CD14-positive monocyte (primary cell): Measurements from ENCODE around the gene JAM3. TPM values are rescaled to one million over a fixed set of nuclear protein-coding genes. Genes with fewer than 3 reads are reported as not detected.

ENCODE experiments used
- DNase-seq, 3 donors: peaks; one replicate each; pipeline ENCODE4 v3.0.0-alpha.2; 2011 to 2022
- H2AFZ ChIP-seq: 2 replicates; pipeline ENCODE4 v1.6.0; 2012; ENCODE audit warnings: mild to moderate bottlenecking, low read depth, low read length, inconsistent platforms; ENCODE audit not compliant: insufficient read depth, poor library complexity, severe bottlenecking
- H3K27ac ChIP-seq, 2 donors: 1 replicate in 1 of 2; 2 replicates in 1 of 2; pipeline ENCODE4 v1.5.1; 2012 to 2013; ENCODE audit warnings: low read length in 2 of 2, control low read depth in 1 of 2, inconsistent platforms in 1 of 2, low read depth in 1 of 2, mild to moderate bottlenecking in 1 of 2
- H3K27me3 ChIP-seq, 2 donors: one replicate each; pipeline versions ENCODE4 v1.6.0 to v1.6.1; 2011 to 2013; ENCODE audit warnings: low read length in 2 of 2; ENCODE audit not compliant: control insufficient read depth in 2 of 2, insufficient read depth in 2 of 2
- H3K36me3 ChIP-seq, 2 donors: replicated peaks in 1 of 2; 1 replicate in 1 of 2; 2 replicates in 1 of 2; pipeline versions ENCODE4 v1.5.1 to v1.6.1; 2012 to 2013; ENCODE audit warnings: low read length in 2 of 2, control low read depth in 1 of 2, inconsistent platforms in 1 of 2, mild to moderate bottlenecking in 1 of 2; ENCODE audit not compliant: insufficient read depth in 2 of 2, control insufficient read depth in 1 of 2
- H3K4me1 ChIP-seq, 2 donors: 1 replicate in 1 of 2; 2 replicates in 1 of 2; pipeline versions ENCODE4 v1.5.1 to v1.6.1; 2012 to 2013; ENCODE audit warnings: low read length in 2 of 2, control low read depth in 1 of 2, inconsistent platforms in 1 of 2, mild to moderate bottlenecking in 1 of 2, moderate library complexity in 1 of 2; ENCODE audit not compliant: insufficient read depth in 2 of 2, control insufficient read depth in 1 of 2
- H3K4me2 ChIP-seq: replicated peaks from 2 replicates; pipeline ENCODE3; 2012; ENCODE audit warnings: low read length, moderate library complexity, mild to moderate bottlenecking; ENCODE audit not compliant: poor library complexity, severe bottlenecking; ENCODE audit errors: extremely low read depth
- H3K4me3 ChIP-seq, 3 experiments: fragments of 200-600 bp in 1 of 3; sonication (generic) in 1 of 3; replicated peaks in 1 of 3; 1 replicate in 2 of 3; 2 replicates in 1 of 3; pipeline ENCODE4 v1.5.1; 2011 to 2013; ENCODE audit warnings: low read length in 3 of 3, mild to moderate bottlenecking in 3 of 3, control low read depth in 2 of 3, low read depth in 2 of 3, inconsistent platforms in 1 of 3, moderate library complexity in 1 of 3
- H3K79me2 ChIP-seq: 2 replicates; pipeline ENCODE4 v1.6.0; 2012; ENCODE audit warnings: mild to moderate bottlenecking, control low read depth, inconsistent platforms, low read length, moderate library complexity; ENCODE audit not compliant: insufficient read depth
- H3K9ac ChIP-seq: 2 replicates; pipeline ENCODE4 v1.6.0; 2017; ENCODE audit warnings: low read length, mild to moderate bottlenecking; ENCODE audit not compliant: insufficient read depth, poor library complexity, severe bottlenecking
- H3K9me3 ChIP-seq, 2 donors: replicated peaks in 1 of 2; 1 replicate in 1 of 2; 2 replicates in 1 of 2; pipeline versions ENCODE4 v1.5.1 to v1.6.1; 2012 to 2013; ENCODE audit warnings: low read length in 2 of 2, control low read depth in 1 of 2; ENCODE audit not compliant: control insufficient read depth in 1 of 2, insufficient read depth in 1 of 2
- H4K20me1 ChIP-seq: 2 replicates; pipeline ENCODE4 v1.6.0; 2012; ENCODE audit warnings: mild to moderate bottlenecking, low read length, control low read depth, moderate library complexity; ENCODE audit not compliant: insufficient read depth
- H3K27ac Mint-ChIP-seq, 7 donors: one replicate each; pipeline ENCODE4 v1.8.0; 2020; ENCODE audit warnings: mild to moderate bottlenecking in 7 of 7, mixed read lengths in 7 of 7, moderate library complexity in 6 of 7, inconsistent platforms in 2 of 7
- H3K27me3 Mint-ChIP-seq, 3 donors: one replicate each; pipeline ENCODE4 v1.8.0; 2021 to 2022; ENCODE audit warnings: low read depth in 3 of 3, mild to moderate bottlenecking in 3 of 3, mixed read lengths in 3 of 3, moderate library complexity in 3 of 3, inconsistent platforms in 1 of 3
- H3K36me3 Mint-ChIP-seq, 2 donors: one replicate each; pipeline ENCODE4 v1.8.0; 2020; ENCODE audit warnings: mixed read lengths in 2 of 2, inconsistent platforms in 1 of 2, mild to moderate bottlenecking in 1 of 2
- H3K4me1 Mint-ChIP-seq: one replicate; pipeline ENCODE4 v1.8.0; 2020; ENCODE audit warnings: mild to moderate bottlenecking, mixed read lengths
- H3K4me3 Mint-ChIP-seq, 2 donors: one replicate each; pipeline ENCODE4 v1.8.0; 2020; ENCODE audit warnings: mild to moderate bottlenecking in 2 of 2, mixed read lengths in 2 of 2, moderate library complexity in 1 of 2
- H3K9me3 Mint-ChIP-seq, 7 donors: one replicate each; pipeline ENCODE4 v1.8.0; 2020 to 2022; ENCODE audit warnings: mixed read lengths in 7 of 7, mild to moderate bottlenecking in 6 of 7, moderate library complexity in 6 of 7, inconsistent platforms in 2 of 7
- whole genome bisulfite sequencing: methylation state at CpG from one replicate; pipeline ENCODE4 v1.1.5; 2013; ENCODE audit warnings: missing lambda C conversion rate; ENCODE audit not compliant: insufficient coverage; 5-methylcytosine and 5-hydroxymethylcytosine counted together
- intact Hi-C, 2 donors: fragments of 100-400 bp; cut with micrococcal nuclease; formaldehyde crosslinking; loops; one replicate each; pipeline versions ENCODE4 v1.15.0 to v1.15.1; 2023
- polyA plus RNA-seq, 3 donors: library from polyadenylated mRNA; depleted of rRNA in 1 of 3; unstranded in 2 of 3; stranded (reverse) in 1 of 3; fragments of 300-500 nt in 2 of 3; fragments of >200 nt in 1 of 3; fragmentation: Illumina TruSeq in 2 of 3; gene quantifications; 1 replicate in 2 of 3; 2 replicates in 1 of 3; pipeline ENCODE4 v1.2.3, GENCODE V29; 2012 to 2021
- TF ChIP-seq, protein P1 (sequence below): fragments of 200-600 bp; IDR thresholded peaks from one replicate; pipeline ENCODE4 v1.8.0; 2022; ENCODE audit warnings: antibody characterized with exemption, mild to moderate bottlenecking

Gene JAM3
- polyA plus RNA-seq, 3 donors, result 0.03 to 0.25 (median 0.12) TPM

- no peak overlapping the region for H2AFZ ChIP-seq
- TF ChIP-seq, protein P1, sequence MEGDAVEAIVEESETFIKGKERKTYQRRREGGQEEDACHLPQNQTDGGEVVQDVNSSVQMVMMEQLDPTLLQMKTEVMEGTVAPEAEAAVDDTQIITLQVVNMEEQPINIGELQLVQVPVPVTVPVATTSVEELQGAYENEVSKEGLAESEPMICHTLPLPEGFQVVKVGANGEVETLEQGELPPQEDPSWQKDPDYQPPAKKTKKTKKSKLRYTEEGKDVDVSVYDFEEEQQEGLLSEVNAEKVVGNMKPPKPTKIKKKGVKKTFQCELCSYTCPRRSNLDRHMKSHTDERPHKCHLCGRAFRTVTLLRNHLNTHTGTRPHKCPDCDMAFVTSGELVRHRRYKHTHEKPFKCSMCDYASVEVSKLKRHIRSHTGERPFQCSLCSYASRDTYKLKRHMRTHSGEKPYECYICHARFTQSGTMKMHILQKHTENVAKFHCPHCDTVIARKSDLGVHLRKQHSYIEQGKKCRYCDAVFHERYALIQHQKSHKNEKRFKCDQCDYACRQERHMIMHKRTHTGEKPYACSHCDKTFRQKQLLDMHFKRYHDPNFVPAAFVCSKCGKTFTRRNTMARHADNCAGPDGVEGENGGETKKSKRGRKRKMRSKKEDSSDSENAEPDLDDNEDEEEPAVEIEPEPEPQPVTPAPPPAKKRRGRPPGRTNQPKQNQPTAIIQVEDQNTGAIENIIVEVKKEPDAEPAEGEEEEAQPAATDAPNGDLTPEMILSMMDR, result no peak
- no peaks in the 10 kb centered on the region for H3K79me2 ChIP-seq
- H3K36me3 Mint-ChIP-seq, result no peaks in the 10 kb centered on the region
- intact Hi-C loops, result no loop called here
- peaks cover 4% of the 10 kb centered on the region in 2 donors for H3K27me3 ChIP-seq
- no peaks in the 10 kb centered on the region for H3K36me3 ChIP-seq
- H3K27ac Mint-ChIP-seq, result no peak overlapping the region
- H3K27me3 Mint-ChIP-seq, result peaks cover 1 to 10% (median 5%) of the 10 kb centered on the region in 3 donors
- no peak overlapping the region for H3K4me3 ChIP-seq
- DNase-seq, result no peak
- H3K27ac ChIP-seq, result no peak overlapping the region
- no peaks in the 10 kb centered on the region for H3K4me1 Mint-ChIP-seq
- WGBS, result 100% methylated on average over 2 of the region's 2 CpGs
- no peaks in the 10 kb centered on the region for H4K20me1 ChIP-seq
- no peak overlapping the region for H3K4me3 Mint-ChIP-seq
- no peak overlapping the region for H3K9ac ChIP-seq
- H3K4me2 ChIP-seq, result no peak overlapping the region
- peaks cover 16 to 38% (median 26%) of the 10 kb centered on the region in 7 donors for H3K9me3 Mint-ChIP-seq
- H3K9me3 ChIP-seq, result peaks cover 3 to 28% of the 10 kb centered on the region in 2 donors
- H3K4me1 ChIP-seq, result no peaks in the 10 kb centered on the region
Measured at GRCh38 chr11:134131628-134132244, 62.9 kb downstream of the JAM3 start.

GRCh38 chr11:134132808-134133207 lies 63.9 kb downstream of the JAM3 start:
- peaks cover 16 to 41% (median 26%) of the 10 kb centered on the region in 7 donors for H3K9me3 Mint-ChIP-seq
- no peaks in the 10 kb centered on the region for H3K79me2 ChIP-seq
- H3K27ac ChIP-seq, result no peak overlapping the region
- H3K27ac Mint-ChIP-seq, result no peak overlapping the region
- no peaks in the 10 kb centered on the region for H3K4me1 Mint-ChIP-seq
- H2AFZ ChIP-seq, result no peak overlapping the region
- TF ChIP-seq, protein P1, result no peak
- no peaks in the 10 kb centered on the region for H3K36me3 Mint-ChIP-seq
- no peaks in the 10 kb centered on the region for H3K27me3 ChIP-seq
- H3K4me2 ChIP-seq, result no peak overlapping the region
- H3K36me3 ChIP-seq, result no peaks in the 10 kb centered on the region
- H4K20me1 ChIP-seq, result no peaks in the 10 kb centered on the region
- no peak for DNase-seq
- no peaks in the 10 kb centered on the region for H3K4me1 ChIP-seq
- H3K4me3 ChIP-seq, result no peak overlapping the region
- no peak overlapping the region for H3K4me3 Mint-ChIP-seq
- peaks cover 3 to 28% of the 10 kb centered on the region in 2 donors for H3K9me3 ChIP-seq
- no peak overlapping the region for H3K9ac ChIP-seq
- intact Hi-C loops, result no loop called here
- H3K27me3 Mint-ChIP-seq, result peaks cover 0 to 4% (median 3%) of the 10 kb centered on the region in 3 donors
